WTC11 (cell line): ENCODE measurements around the gene MEGF8. TPM values are rescaled to one million over a fixed set of nuclear protein-coding genes. Genes with fewer than 3 reads are reported as not detected.

Experiments used
- ATAC-seq: fragments of 200-7000 bp; cut with Tn5 transposase; 2 replicates; pipeline ENCODE4 v1.10.0; 2021; ENCODE audit warnings: mild to moderate bottlenecking, moderate library complexity
- CTCF ChIA-PET: fragments of 300-600 bp; sonication (Branson Sonifier 250); formaldehyde crosslinking; loops from one replicate; lab custom pipeline; 2021; ENCODE audit warnings: antibody characterized with exemption; lab: Charles Lee
- POLR2A ChIA-PET: fragments of 350-600 bp; sonication (Branson Sonifier 250); formaldehyde crosslinking; loops from one replicate; lab custom pipeline; 2021; ENCODE audit warnings: antibody characterized with exemption; lab: Charles Lee
- DNase-seq: peaks from one replicate; pipeline ENCODE4 v3.0.0; 2021; ENCODE audit warnings: low spot score
- H3K27ac Mint-ChIP-seq: 2 replicates; pipeline ENCODE4 v1.8.0; 2021; ENCODE audit warnings: mixed read lengths
- H3K27me3 Mint-ChIP-seq: 2 replicates; pipeline ENCODE4 v1.8.0; 2021; ENCODE audit warnings: low read depth, mild to moderate bottlenecking, moderate library complexity, mixed read lengths
- H3K36me3 Mint-ChIP-seq: 2 replicates; pipeline ENCODE4 v1.8.0; 2021; ENCODE audit warnings: mixed read lengths
- H3K4me1 Mint-ChIP-seq: 2 replicates; pipeline ENCODE4 v1.8.0; 2022; ENCODE audit warnings: mixed read lengths
- H3K4me3 Mint-ChIP-seq: 2 replicates; pipeline ENCODE4 v1.8.0; 2021; ENCODE audit warnings: mild to moderate bottlenecking, moderate library complexity, mixed read lengths
- H3K9me3 Mint-ChIP-seq: 2 replicates; pipeline ENCODE4 v1.8.0; 2021; ENCODE audit warnings: mixed read lengths
- ATF1 ChIP-seq: sonication (generic); formaldehyde crosslinking; IDR thresholded peaks from 2 replicates; pipeline ENCODE4 v1.8.1; 2023; ENCODE audit warnings: mild to moderate bottlenecking, moderate library complexity, missing genetic modification reagents
- EMX1 ChIP-seq: fragments of 250-450 bp; sonication (Bioruptor Pico); IDR thresholded peaks from 2 replicates; pipeline ENCODE4 v1.8.0; 2021; ENCODE audit warnings: mild to moderate bottlenecking
- ETV6 ChIP-seq: sonication (generic); formaldehyde crosslinking; IDR thresholded peaks from 2 replicates; pipeline ENCODE4 v1.8.1; 2022; ENCODE audit warnings: mild to moderate bottlenecking, missing genetic modification reagents
- MYBL2 ChIP-seq: sonication (generic); formaldehyde crosslinking; IDR thresholded peaks from 2 replicates; pipeline ENCODE4 v1.8.1; 2023; ENCODE audit warnings: mild to moderate bottlenecking, moderate library complexity, missing genetic modification reagents
- PRRX2 ChIP-seq: fragments of 250-450 bp; sonication (Bioruptor Pico); IDR thresholded peaks from 2 replicates; pipeline ENCODE4 v1.8.0; 2021; ENCODE audit warnings: mild to moderate bottlenecking
- RORB ChIP-seq: fragments of 250-450 bp; sonication (Bioruptor Pico); IDR thresholded peaks from 2 replicates; pipeline ENCODE4 v1.9.0; 2021; ENCODE audit warnings: mild to moderate bottlenecking
- SMAD4 ChIP-seq: sonication (generic); formaldehyde crosslinking; IDR thresholded peaks from 2 replicates; pipeline ENCODE4 v1.8.0; 2022; ENCODE audit warnings: mild to moderate bottlenecking, missing genetic modification reagents
- TEAD4 ChIP-seq: sonication (generic); formaldehyde crosslinking; IDR thresholded peaks from 2 replicates; pipeline ENCODE4 v1.8.0; 2022; ENCODE audit warnings: mild to moderate bottlenecking, missing genetic modification reagents
- ZBTB21 ChIP-seq: sonication (generic); formaldehyde crosslinking; IDR thresholded peaks from 2 replicates; pipeline ENCODE4 v1.8.1; 2023; ENCODE audit warnings: mild to moderate bottlenecking, missing genetic modification reagents, borderline replicate concordance
- ZNF219 ChIP-seq: sonication (generic); formaldehyde crosslinking; IDR thresholded peaks from 2 replicates; pipeline ENCODE4 v1.8.0; 2023; ENCODE audit warnings: missing genetic modification reagents, mild to moderate bottlenecking, borderline replicate concordance
- ZNF317 ChIP-seq: sonication (generic); formaldehyde crosslinking; IDR thresholded peaks from 2 replicates; pipeline ENCODE4 v1.8.1; 2023; ENCODE audit warnings: low read depth, mild to moderate bottlenecking, moderate library complexity, missing genetic modification reagents, borderline replicate concordance
- total RNA-seq: library from RNA; stranded (reverse); gene quantifications from 3 replicates; pipeline ENCODE4 v1.2.3, GENCODE V29; 2021
- TF ChIP-seq, protein P1 (sequence below): sonication (generic); formaldehyde crosslinking; IDR thresholded peaks from 2 replicates; pipeline ENCODE4 v1.8.0; 2023; ENCODE audit warnings: missing genetic modification reagents, mild to moderate bottlenecking, borderline replicate concordance
- TF ChIP-seq, protein P2 (sequence below): sonication (generic); formaldehyde crosslinking; IDR thresholded peaks from 2 replicates; pipeline ENCODE4 v1.8.0; 2022; ENCODE audit warnings: mild to moderate bottlenecking, missing genetic modification reagents
- TF ChIP-seq, protein P3 (sequence below): sonication (generic); formaldehyde crosslinking; IDR thresholded peaks from 2 replicates; pipeline ENCODE4 v1.8.0; 2022; ENCODE audit warnings: mild to moderate bottlenecking, missing genetic modification reagents
- TF ChIP-seq, protein P4 (sequence below): sonication (generic); formaldehyde crosslinking; IDR thresholded peaks from 2 replicates; pipeline ENCODE4 v1.8.1; 2022; ENCODE audit warnings: mild to moderate bottlenecking, missing genetic modification reagents, moderate library complexity, borderline replicate concordance
- TF ChIP-seq, protein P5 (sequence below): fragments of 250-450 bp; sonication (Bioruptor Pico); IDR thresholded peaks from 2 replicates; pipeline ENCODE4 v1.9.0; 2021; ENCODE audit warnings: mild to moderate bottlenecking, borderline replicate concordance
- TF ChIP-seq, protein P6 (sequence below): sonication (generic); formaldehyde crosslinking; IDR thresholded peaks from 2 replicates; pipeline ENCODE4 v1.8.1; 2023; ENCODE audit warnings: mild to moderate bottlenecking, missing genetic modification reagents
- TF ChIP-seq, protein P7 (sequence below): sonication (generic); formaldehyde crosslinking; IDR thresholded peaks from 2 replicates; pipeline ENCODE4 v1.8.1; 2022; ENCODE audit warnings: mild to moderate bottlenecking, moderate library complexity, missing genetic modification reagents
- TF ChIP-seq, protein P8 (sequence below): fragments of 200-600 bp; IDR thresholded peaks from 2 replicates; pipeline ENCODE4 v1.8.0; 2022; ENCODE audit warnings: antibody characterized with exemption

Gene MEGF8
- total RNA-seq, 1 experiment from 2014 or later = 42.1 TPM

DNA sequence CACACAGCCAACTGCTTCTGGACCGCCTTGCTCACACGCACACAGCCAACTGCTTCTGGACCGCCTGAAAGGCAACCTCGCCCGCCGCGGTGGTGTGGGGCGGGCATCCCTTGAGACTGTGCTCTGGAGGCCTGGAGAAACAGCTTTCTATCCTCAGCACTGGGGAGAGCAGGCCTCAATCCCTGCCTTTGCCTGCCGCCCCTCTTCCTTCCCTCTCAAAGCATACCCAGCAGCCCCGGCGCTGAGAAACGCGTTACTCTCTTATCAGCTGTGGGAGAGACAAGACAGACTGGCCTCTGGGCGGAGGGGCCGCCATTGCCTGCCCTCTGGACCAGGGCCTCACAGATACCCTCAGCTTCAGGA is 98.9 kb downstream of the MEGF8 start (continued):
- TF ChIP-seq, protein P1, sequence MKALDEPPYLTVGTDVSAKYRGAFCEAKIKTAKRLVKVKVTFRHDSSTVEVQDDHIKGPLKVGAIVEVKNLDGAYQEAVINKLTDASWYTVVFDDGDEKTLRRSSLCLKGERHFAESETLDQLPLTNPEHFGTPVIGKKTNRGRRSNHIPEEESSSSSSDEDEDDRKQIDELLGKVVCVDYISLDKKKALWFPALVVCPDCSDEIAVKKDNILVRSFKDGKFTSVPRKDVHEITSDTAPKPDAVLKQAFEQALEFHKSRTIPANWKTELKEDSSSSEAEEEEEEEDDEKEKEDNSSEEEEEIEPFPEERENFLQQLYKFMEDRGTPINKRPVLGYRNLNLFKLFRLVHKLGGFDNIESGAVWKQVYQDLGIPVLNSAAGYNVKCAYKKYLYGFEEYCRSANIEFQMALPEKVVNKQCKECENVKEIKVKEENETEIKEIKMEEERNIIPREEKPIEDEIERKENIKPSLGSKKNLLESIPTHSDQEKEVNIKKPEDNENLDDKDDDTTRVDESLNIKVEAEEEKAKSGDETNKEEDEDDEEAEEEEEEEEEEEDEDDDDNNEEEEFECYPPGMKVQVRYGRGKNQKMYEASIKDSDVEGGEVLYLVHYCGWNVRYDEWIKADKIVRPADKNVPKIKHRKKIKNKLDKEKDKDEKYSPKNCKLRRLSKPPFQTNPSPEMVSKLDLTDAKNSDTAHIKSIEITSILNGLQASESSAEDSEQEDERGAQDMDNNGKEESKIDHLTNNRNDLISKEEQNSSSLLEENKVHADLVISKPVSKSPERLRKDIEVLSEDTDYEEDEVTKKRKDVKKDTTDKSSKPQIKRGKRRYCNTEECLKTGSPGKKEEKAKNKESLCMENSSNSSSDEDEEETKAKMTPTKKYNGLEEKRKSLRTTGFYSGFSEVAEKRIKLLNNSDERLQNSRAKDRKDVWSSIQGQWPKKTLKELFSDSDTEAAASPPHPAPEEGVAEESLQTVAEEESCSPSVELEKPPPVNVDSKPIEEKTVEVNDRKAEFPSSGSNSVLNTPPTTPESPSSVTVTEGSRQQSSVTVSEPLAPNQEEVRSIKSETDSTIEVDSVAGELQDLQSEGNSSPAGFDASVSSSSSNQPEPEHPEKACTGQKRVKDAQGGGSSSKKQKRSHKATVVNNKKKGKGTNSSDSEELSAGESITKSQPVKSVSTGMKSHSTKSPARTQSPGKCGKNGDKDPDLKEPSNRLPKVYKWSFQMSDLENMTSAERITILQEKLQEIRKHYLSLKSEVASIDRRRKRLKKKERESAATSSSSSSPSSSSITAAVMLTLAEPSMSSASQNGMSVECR = 0 out of 2 replicates have a peak, but pooled peaks have one; percentile 21
- TF ChIP-seq SMAD4 (peak; percentile 70; the same call in 1 of the 2 replicates), ZNF317 (CRISPR knock-in tag) (0 out of 2 replicates have a peak, but pooled peaks have one; percentile 1), EMX1 (0 out of 2 replicates have a peak, but pooled peaks have one; percentile 72), ZBTB21 (CRISPR knock-in tag) (peak; percentile 12; the same call in 1 of the 2 replicates), ZNF219 (CRISPR knock-in tag) (peak; percentile 66; the same call in 1 of the 2 replicates), PRRX2 (no peak)
- TF ChIP-seq, protein P2, sequence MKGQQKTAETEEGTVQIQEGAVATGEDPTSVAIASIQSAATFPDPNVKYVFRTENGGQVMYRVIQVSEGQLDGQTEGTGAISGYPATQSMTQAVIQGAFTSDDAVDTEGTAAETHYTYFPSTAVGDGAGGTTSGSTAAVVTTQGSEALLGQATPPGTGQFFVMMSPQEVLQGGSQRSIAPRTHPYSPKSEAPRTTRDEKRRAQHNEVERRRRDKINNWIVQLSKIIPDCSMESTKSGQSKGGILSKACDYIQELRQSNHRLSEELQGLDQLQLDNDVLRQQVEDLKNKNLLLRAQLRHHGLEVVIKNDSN (CRISPR knock-in tag) = no peak
- TF ChIP-seq, protein P3, sequence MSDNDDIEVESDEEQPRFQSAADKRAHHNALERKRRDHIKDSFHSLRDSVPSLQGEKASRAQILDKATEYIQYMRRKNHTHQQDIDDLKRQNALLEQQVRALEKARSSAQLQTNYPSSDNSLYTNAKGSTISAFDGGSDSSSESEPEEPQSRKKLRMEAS = peak; percentile 8; the same call in 1 of the 2 replicates
- TF ChIP-seq, protein P4, sequence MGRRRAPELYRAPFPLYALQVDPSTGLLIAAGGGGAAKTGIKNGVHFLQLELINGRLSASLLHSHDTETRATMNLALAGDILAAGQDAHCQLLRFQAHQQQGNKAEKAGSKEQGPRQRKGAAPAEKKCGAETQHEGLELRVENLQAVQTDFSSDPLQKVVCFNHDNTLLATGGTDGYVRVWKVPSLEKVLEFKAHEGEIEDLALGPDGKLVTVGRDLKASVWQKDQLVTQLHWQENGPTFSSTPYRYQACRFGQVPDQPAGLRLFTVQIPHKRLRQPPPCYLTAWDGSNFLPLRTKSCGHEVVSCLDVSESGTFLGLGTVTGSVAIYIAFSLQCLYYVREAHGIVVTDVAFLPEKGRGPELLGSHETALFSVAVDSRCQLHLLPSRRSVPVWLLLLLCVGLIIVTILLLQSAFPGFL = no peak
- TF ChIP-seq, protein P5, sequence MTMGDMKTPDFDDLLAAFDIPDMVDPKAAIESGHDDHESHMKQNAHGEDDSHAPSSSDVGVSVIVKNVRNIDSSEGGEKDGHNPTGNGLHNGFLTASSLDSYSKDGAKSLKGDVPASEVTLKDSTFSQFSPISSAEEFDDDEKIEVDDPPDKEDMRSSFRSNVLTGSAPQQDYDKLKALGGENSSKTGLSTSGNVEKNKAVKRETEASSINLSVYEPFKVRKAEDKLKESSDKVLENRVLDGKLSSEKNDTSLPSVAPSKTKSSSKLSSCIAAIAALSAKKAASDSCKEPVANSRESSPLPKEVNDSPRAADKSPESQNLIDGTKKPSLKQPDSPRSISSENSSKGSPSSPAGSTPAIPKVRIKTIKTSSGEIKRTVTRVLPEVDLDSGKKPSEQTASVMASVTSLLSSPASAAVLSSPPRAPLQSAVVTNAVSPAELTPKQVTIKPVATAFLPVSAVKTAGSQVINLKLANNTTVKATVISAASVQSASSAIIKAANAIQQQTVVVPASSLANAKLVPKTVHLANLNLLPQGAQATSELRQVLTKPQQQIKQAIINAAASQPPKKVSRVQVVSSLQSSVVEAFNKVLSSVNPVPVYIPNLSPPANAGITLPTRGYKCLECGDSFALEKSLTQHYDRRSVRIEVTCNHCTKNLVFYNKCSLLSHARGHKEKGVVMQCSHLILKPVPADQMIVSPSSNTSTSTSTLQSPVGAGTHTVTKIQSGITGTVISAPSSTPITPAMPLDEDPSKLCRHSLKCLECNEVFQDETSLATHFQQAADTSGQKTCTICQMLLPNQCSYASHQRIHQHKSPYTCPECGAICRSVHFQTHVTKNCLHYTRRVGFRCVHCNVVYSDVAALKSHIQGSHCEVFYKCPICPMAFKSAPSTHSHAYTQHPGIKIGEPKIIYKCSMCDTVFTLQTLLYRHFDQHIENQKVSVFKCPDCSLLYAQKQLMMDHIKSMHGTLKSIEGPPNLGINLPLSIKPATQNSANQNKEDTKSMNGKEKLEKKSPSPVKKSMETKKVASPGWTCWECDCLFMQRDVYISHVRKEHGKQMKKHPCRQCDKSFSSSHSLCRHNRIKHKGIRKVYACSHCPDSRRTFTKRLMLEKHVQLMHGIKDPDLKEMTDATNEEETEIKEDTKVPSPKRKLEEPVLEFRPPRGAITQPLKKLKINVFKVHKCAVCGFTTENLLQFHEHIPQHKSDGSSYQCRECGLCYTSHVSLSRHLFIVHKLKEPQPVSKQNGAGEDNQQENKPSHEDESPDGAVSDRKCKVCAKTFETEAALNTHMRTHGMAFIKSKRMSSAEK (CRISPR knock-in tag) = 0 out of 2 replicates have a peak, but pooled peaks have one; percentile 81

DNA sequence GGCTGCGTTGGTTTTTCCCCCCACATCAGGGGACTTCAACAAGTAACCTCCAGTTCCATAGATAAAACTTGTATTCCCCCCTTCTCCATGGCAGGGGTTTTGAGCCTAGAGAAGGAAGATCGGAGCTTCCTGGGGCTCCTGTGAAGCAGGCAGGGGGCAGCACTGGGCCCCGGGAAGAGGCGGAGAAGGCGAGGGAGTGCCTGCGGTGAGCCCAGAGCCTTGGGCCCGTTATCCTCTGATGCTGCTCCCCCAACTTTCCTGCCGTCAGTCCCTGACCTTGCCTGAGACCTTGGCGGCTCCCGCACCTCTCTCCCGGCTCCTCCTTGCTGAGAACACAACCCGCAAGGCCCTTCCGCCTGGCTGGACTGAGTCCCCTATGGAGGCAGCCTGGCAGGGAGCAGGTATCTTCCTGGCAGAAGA is 99.3 kb downstream of the MEGF8 start:
- no peaks in the 10 kb centered on the region; the same call in 1 of the 2 replicates for H3K36me3 Mint-ChIP-seq
- ChIA-PET CTCF (interaction anchor here (0.6 to 5.2 kb wide), 17 partner anchors 8 to 311 kb away, joined by 3 to 81 read pairs (median 5); partner anchors contain the start of gene CXCL17), POLR2A (interaction anchor here (1.7 to 2.2 kb wide), 2 partner anchors 12 to 23 kb away, joined by 7 to 13 read pairs; no protein-coding TSS in a partner anchor)
- 0 out of 2 replicates have a peak overlapping the region, but pooled peaks have one; percentile 82 for H3K4me3 Mint-ChIP-seq
- TF ChIP-seq, protein P6, sequence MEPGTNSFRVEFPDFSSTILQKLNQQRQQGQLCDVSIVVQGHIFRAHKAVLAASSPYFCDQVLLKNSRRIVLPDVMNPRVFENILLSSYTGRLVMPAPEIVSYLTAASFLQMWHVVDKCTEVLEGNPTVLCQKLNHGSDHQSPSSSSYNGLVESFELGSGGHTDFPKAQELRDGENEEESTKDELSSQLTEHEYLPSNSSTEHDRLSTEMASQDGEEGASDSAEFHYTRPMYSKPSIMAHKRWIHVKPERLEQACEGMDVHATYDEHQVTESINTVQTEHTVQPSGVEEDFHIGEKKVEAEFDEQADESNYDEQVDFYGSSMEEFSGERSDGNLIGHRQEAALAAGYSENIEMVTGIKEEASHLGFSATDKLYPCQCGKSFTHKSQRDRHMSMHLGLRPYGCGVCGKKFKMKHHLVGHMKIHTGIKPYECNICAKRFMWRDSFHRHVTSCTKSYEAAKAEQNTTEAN (CRISPR knock-in tag) = no peak
- no peak for TF ChIP-seq PRRX2
- TF ChIP-seq, protein P7, sequence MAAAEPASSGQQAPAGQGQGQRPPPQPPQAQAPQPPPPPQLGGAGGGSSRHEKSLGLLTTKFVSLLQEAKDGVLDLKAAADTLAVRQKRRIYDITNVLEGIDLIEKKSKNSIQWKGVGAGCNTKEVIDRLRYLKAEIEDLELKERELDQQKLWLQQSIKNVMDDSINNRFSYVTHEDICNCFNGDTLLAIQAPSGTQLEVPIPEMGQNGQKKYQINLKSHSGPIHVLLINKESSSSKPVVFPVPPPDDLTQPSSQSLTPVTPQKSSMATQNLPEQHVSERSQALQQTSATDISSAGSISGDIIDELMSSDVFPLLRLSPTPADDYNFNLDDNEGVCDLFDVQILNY (CRISPR knock-in tag) = no peak
- TF ChIP-seq ATF1 = no peak
- TF ChIP-seq RORB = no peak
- TF ChIP-seq, protein P8, sequence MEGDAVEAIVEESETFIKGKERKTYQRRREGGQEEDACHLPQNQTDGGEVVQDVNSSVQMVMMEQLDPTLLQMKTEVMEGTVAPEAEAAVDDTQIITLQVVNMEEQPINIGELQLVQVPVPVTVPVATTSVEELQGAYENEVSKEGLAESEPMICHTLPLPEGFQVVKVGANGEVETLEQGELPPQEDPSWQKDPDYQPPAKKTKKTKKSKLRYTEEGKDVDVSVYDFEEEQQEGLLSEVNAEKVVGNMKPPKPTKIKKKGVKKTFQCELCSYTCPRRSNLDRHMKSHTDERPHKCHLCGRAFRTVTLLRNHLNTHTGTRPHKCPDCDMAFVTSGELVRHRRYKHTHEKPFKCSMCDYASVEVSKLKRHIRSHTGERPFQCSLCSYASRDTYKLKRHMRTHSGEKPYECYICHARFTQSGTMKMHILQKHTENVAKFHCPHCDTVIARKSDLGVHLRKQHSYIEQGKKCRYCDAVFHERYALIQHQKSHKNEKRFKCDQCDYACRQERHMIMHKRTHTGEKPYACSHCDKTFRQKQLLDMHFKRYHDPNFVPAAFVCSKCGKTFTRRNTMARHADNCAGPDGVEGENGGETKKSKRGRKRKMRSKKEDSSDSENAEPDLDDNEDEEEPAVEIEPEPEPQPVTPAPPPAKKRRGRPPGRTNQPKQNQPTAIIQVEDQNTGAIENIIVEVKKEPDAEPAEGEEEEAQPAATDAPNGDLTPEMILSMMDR = no peak
- 0 out of 2 replicates have a peak, but pooled peaks have one; percentile 1 for TF ChIP-seq MYBL2 (CRISPR knock-in tag)
- no peak for TF ChIP-seq ETV6 (CRISPR knock-in tag)
- no peak for TF ChIP-seq TEAD4 (CRISPR knock-in tag)
- H3K27me3 Mint-ChIP-seq = peaks cover 97% of the 10 kb centered on the region
- peaks cover 6% of the 10 kb centered on the region for H3K9me3 Mint-ChIP-seq
- no peak overlapping the region for H3K27ac Mint-ChIP-seq
- peak; percentile 58 for DNase-seq
- ATAC-seq = peak; percentile 8
- H3K4me1 Mint-ChIP-seq = peaks cover 28% of the 10 kb centered on the region
